Hepatocyte (in vitro differentiated cells): ENCODE data around the gene GOLT1B. TPM values are rescaled to one million over a fixed set of nuclear protein-coding genes. Genes with fewer than 3 reads are reported as not detected.

Source experiments
- DNase-seq: peaks from one replicate; pipeline ENCODE4 v3.0.0-alpha.2; 2016; ENCODE audit warnings: low spot score
- H2AFZ ChIP-seq: fragments of 200-600 bp; sonication (generic); 2 replicates; pipeline ENCODE4 v1.6.0; 2016; ENCODE audit warnings: antibody characterized with exemption, mild to moderate bottlenecking
- H3K27ac ChIP-seq: fragments of 200-600 bp; sonication (generic); 2 replicates; pipeline ENCODE4 v1.5.1; 2016; ENCODE audit warnings: mild to moderate bottlenecking
- H3K27me3 ChIP-seq: fragments of 200-600 bp; sonication (generic); 2 replicates; pipeline ENCODE4 v1.6.1; 2016
- H3K36me3 ChIP-seq: fragments of 200-600 bp; sonication (generic); replicated peaks from 2 replicates; pipeline ENCODE4 v1.5.1; 2016; ENCODE audit warnings: low read depth; ENCODE audit not compliant: insufficient read depth
- H3K4me1 ChIP-seq: fragments of 200-600 bp; sonication (generic); 2 replicates; pipeline ENCODE4 v1.5.1; 2016; ENCODE audit warnings: mild to moderate bottlenecking, moderate library complexity; ENCODE audit not compliant: insufficient read depth
- H3K4me2 ChIP-seq: fragments of 200-600 bp; sonication (generic); 2 replicates; pipeline ENCODE4 v1.6.0; 2016
- H3K4me3 ChIP-seq: fragments of 200-600 bp; sonication (generic); 2 replicates; pipeline ENCODE4 v1.5.1; 2016; ENCODE audit warnings: mild to moderate bottlenecking
- H3K79me2 ChIP-seq: fragments of 200-600 bp; sonication (generic); 2 replicates; pipeline ENCODE4 v1.6.0; 2017; ENCODE audit warnings: mild to moderate bottlenecking
- H3K9me2 ChIP-seq: fragments of 200-600 bp; sonication (generic); replicated peaks from 2 replicates; pipeline ENCODE4 v1.6.0; 2017; ENCODE audit warnings: mild to moderate bottlenecking; ENCODE audit not compliant: insufficient read depth
- H3K9me3 ChIP-seq: fragments of 200-600 bp; sonication (generic); 2 replicates; pipeline ENCODE4 v1.5.1; 2016; ENCODE audit warnings: low read depth, mild to moderate bottlenecking
- H4K20me1 ChIP-seq: fragments of 200-600 bp; sonication (generic); 2 replicates; pipeline ENCODE4 v1.6.0; 2016; ENCODE audit warnings: mild to moderate bottlenecking; ENCODE audit not compliant: insufficient read depth, poor library complexity, severe bottlenecking
- EZH2 ChIP-seq: fragments of 200-600 bp; sonication (generic); IDR thresholded peaks from 2 replicates; pipeline ENCODE4 v1.6.1; 2016; ENCODE audit warnings: antibody characterized with exemption, mild to moderate bottlenecking, borderline replicate concordance
- EZH2phosphoT487 ChIP-seq: fragments of 200-600 bp; sonication (generic); IDR thresholded peaks from one replicate; pipeline ENCODE4 v1.6.1; 2018; ENCODE audit warnings: antibody characterized with exemption, mild to moderate bottlenecking, low read depth, moderate library complexity; ENCODE audit not compliant: unreplicated experiment, severe bottlenecking
- WGBS: methylation state at CpG from one replicate; pipeline ENCODE4 v1.1.6; 2016; ENCODE audit warnings: low lambda C conversion rate; ENCODE audit errors: missing lambda C conversion rate; 5-methylcytosine and 5-hydroxymethylcytosine counted together
- polyA plus RNA-seq: library from polyadenylated mRNA; unstranded; fragments of >200 nt; fragmentation: Nextera tagmentation; extraction: Ambion mirVana; gene quantifications from 2 replicates; pipeline ENCODE4 v1.2.1, GENCODE V29; 2016
- total RNA-seq: library from RNA; depleted of rRNA; stranded (reverse); fragments of >200 nt; gene quantifications from 2 replicates; pipeline ENCODE4 v1.2.3, GENCODE V29; 2014
- TF ChIP-seq, protein P1 (sequence below): fragments of 200-600 bp; sonication (generic); IDR thresholded peaks from 2 replicates; pipeline ENCODE4 v1.5.1; 2016; ENCODE audit warnings: antibody characterized with exemption, mild to moderate bottlenecking; ENCODE audit not compliant: poor library complexity

GOLT1B gene
- total and polyA plus RNA-seq, 2 experiments from 2014 or later: 41.2 to 60.8 TPM

DNA sequence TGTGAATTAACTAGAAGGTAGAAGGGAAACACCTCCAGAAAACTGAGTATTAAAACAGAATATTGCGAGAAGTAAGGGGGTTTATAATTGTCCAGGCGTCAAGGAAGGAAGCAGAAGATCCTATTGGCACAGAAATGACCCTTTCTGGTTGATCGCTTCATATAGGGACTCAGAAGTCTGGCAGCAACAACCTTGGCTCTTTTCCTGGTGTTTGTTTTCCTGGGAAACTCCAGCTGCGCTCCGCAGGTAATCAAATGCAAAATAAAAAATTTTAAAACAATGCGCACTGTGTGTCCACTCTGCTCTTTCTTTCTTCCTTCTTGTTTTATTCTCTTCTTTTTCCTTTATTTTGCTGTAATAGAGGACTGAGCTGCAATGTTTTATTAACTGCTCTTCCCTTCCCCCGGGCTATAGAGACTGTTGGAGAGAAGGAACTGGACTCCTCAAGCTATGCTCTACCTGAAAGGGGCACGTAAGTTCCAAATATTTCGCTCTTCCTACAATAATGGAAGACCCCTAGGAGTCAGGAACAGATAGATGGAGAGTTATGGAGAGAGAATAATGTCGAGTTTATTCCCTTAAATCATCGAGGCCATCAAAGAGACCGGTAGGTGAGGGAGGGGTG is 25.2 kb downstream of the GOLT1B start:
- 44% methylated on average over 12 of the region's 12 CpGs for WGBS
- Histone ChIP-seq H4K20me1 (no peaks in the 10 kb centered on the region), H3K9me3 (no peaks in the 10 kb centered on the region), H3K4me3 (peak overlapping the region; percentile 90), H3K27ac (no peak overlapping the region), H2AFZ (peak overlapping the region; percentile 82), H3K27me3 (peaks cover 44% of the 10 kb centered on the region), H3K9me2 (no peaks in the 10 kb centered on the region), H3K79me2 (no peaks in the 10 kb centered on the region), H3K36me3 (no peaks in the 10 kb centered on the region), H3K4me1 (no peaks in the 10 kb centered on the region), H3K4me2 (peak overlapping the region; percentile 99)
- no peak for DNase-seq
- TF ChIP-seq, protein P1, sequence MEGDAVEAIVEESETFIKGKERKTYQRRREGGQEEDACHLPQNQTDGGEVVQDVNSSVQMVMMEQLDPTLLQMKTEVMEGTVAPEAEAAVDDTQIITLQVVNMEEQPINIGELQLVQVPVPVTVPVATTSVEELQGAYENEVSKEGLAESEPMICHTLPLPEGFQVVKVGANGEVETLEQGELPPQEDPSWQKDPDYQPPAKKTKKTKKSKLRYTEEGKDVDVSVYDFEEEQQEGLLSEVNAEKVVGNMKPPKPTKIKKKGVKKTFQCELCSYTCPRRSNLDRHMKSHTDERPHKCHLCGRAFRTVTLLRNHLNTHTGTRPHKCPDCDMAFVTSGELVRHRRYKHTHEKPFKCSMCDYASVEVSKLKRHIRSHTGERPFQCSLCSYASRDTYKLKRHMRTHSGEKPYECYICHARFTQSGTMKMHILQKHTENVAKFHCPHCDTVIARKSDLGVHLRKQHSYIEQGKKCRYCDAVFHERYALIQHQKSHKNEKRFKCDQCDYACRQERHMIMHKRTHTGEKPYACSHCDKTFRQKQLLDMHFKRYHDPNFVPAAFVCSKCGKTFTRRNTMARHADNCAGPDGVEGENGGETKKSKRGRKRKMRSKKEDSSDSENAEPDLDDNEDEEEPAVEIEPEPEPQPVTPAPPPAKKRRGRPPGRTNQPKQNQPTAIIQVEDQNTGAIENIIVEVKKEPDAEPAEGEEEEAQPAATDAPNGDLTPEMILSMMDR: no peak
- no peak for TF ChIP-seq EZH2phosphoT487
- no peak for TF ChIP-seq EZH2

DNA sequence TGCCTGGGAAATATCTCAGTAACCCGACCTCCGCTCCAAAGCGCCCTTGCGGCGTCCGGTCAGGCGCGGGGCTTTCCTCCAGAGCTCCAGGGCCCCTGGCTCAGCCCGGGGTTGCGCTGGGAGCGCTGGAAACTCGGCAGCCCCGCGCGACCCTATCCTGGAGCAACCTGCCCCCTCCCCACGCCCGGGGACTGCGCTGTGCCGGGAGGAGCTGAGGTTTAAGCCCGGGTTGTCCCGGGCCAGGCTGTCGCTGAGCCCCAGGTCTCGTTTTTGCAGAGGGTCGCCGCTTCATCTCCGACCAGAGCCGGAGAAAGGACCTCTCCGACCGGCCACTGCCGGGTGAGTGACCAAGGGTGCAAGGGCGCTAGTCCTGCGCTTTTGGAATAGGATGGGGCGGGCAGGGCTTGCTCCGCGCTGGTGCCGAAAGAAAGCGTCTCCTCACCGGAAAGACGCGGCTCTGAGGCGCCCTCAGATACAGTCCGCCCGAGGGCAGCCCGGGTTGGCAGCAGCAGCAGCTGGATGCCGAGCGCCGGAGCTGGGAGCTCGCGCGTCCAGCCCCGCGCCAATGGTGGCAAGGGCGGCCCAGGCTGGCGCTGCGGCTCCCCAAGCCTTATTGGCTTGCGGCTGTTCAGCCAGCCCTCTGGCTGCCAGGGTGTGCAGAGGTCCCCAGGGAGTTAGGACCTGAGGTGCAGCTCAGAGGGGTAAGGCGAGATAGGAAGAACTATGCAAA is 26.0 kb downstream of the GOLT1B start:
- TF ChIP-seq EZH2phosphoT487 (no peak), EZH2 (no peak)
- TF ChIP-seq, protein P1: no peak
- no peak overlapping the region for H3K27ac ChIP-seq
- H3K27me3 ChIP-seq: peaks cover 45% of the 10 kb centered on the region
- H3K4me2 ChIP-seq: peak overlapping the region; percentile 99
- peak overlapping the region; percentile 90 for H3K4me3 ChIP-seq
- DNase-seq: peak; percentile 73
- no peaks in the 10 kb centered on the region for H3K4me1 ChIP-seq
- peak overlapping the region; percentile 82 for H2AFZ ChIP-seq
- under 1% methylated on average over 55 of the region's 57 CpGs for WGBS
- H4K20me1 ChIP-seq: no peaks in the 10 kb centered on the region
- no peaks in the 10 kb centered on the region for H3K9me2 ChIP-seq
- H3K9me3 ChIP-seq: no peaks in the 10 kb centered on the region
- no peaks in the 10 kb centered on the region for H3K79me2 ChIP-seq
- no peaks in the 10 kb centered on the region for H3K36me3 ChIP-seq

DNA sequence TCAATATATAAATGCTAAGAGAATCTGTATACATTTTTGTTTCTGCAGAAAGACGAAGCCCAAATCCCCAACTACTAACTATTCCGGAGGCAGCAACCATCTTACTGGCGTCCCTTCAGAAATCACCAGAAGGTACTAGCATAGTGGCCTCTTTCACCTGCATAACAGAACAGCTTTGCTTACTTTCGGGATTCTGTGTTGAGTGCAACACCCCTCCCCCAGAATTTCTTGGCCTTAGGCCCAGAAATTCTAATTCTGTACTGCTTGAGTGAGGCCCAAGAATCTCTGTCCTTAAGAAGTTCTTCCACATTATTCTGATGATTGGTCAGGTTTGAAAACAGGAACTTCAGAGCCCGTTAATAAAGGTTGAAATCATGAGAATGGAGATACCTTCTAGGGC is 27.4 kb downstream of the GOLT1B start:
- no peak overlapping the region for H3K27ac ChIP-seq
- H3K36me3 ChIP-seq: no peaks in the 10 kb centered on the region
- 72% methylated on average over 5 of the region's 5 CpGs for WGBS
- H3K4me1 ChIP-seq: no peaks in the 10 kb centered on the region
- TF ChIP-seq EZH2phosphoT487: no peak
- H3K9me2 ChIP-seq: no peaks in the 10 kb centered on the region
- no peak overlapping the region for H3K4me3 ChIP-seq
- H3K4me2 ChIP-seq: no peak overlapping the region
- no peak for DNase-seq
- H4K20me1 ChIP-seq: no peaks in the 10 kb centered on the region
- H2AFZ ChIP-seq: no peak overlapping the region
- no peaks in the 10 kb centered on the region for H3K9me3 ChIP-seq
- no peaks in the 10 kb centered on the region for H3K79me2 ChIP-seq
- H3K27me3 ChIP-seq: peaks cover 45% of the 10 kb centered on the region

DNA sequence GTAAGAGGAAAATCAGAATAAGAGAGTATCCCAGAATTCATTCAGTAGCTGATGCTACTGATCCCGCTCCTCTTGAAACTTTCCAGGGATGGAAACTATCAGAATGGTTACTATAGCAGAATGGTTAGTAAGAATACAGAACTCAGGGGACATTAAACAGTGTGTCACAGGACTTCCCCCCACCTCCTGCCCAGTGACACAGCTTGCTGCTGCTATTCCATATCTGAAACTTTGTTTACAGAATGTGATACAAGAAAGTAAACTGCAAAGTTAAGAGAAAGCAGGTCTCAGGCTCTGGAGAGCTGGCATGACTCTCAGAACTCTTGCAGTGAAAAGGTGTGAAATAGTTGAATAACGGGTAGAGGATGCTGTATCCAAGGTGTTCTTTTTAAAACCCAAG is 27.9 kb downstream of the GOLT1B start:
- DNase-seq: no peak
- 56% methylated on average over 2 of the region's 2 CpGs for WGBS
- Histone ChIP-seq H3K9me2 (no peaks in the 10 kb centered on the region), H3K4me3 (no peak overlapping the region), H3K4me2 (no peak overlapping the region), H4K20me1 (no peaks in the 10 kb centered on the region), H3K79me2 (no peaks in the 10 kb centered on the region), H3K27ac (no peak overlapping the region), H2AFZ (no peak overlapping the region), H3K9me3 (no peaks in the 10 kb centered on the region), H3K36me3 (no peaks in the 10 kb centered on the region), H3K4me1 (no peaks in the 10 kb centered on the region), H3K27me3 (peaks cover 45% of the 10 kb centered on the region)
- TF ChIP-seq, protein P1: no peak
- TF ChIP-seq EZH2phosphoT487 (no peak), EZH2 (no peak)
